Osteocyte (in vitro differentiated cells): ENCODE measurements around the gene LMF2. TPM values are rescaled to one million over a fixed set of nuclear protein-coding genes. Genes with fewer than 3 reads are reported as not detected.

Source experiments
- DNase-seq: peaks from one replicate; pipeline ENCODE4 v3.0.0; 2021; ENCODE audit warnings: mixed read lengths; ENCODE audit not compliant: unreplicated experiment; ENCODE audit errors: extremely low spot score
- H3K27ac Mint-ChIP-seq: one replicate; pipeline ENCODE4 v1.8.0; 2021; ENCODE audit warnings: mild to moderate bottlenecking, mixed read lengths; ENCODE audit not compliant: unreplicated experiment
- H3K27me3 Mint-ChIP-seq: one replicate; pipeline ENCODE4 v1.8.0; 2021; ENCODE audit warnings: mixed read lengths; ENCODE audit not compliant: unreplicated experiment
- H3K36me3 Mint-ChIP-seq: one replicate; pipeline ENCODE4 v1.8.0; 2021; ENCODE audit warnings: mixed read lengths; ENCODE audit not compliant: unreplicated experiment
- H3K4me1 Mint-ChIP-seq: one replicate; pipeline ENCODE4 v1.8.0; 2021; ENCODE audit warnings: mixed read lengths; ENCODE audit not compliant: unreplicated experiment
- H3K4me3 Mint-ChIP-seq: one replicate; pipeline ENCODE4 v1.8.0; 2021; ENCODE audit warnings: mild to moderate bottlenecking, moderate library complexity, mixed read lengths; ENCODE audit not compliant: unreplicated experiment
- H3K9me3 Mint-ChIP-seq: one replicate; pipeline ENCODE4 v1.8.0; 2021; ENCODE audit warnings: mixed read lengths; ENCODE audit not compliant: unreplicated experiment
- total RNA-seq: library from RNA; stranded (reverse); gene quantifications from 2 replicates; pipeline ENCODE4 v1.2.1, GENCODE V29; 2021
- TF ChIP-seq, protein P1 (sequence below): fragments of 200-600 bp; sonication (generic); IDR thresholded peaks from 2 replicates; pipeline ENCODE4 v1.5.0; 2021; ENCODE audit warnings: antibody characterized with exemption, mild to moderate bottlenecking, moderate library complexity

LMF2 gene
- total RNA-seq, 1 donor from 2014 or later: 107 TPM

DNA sequence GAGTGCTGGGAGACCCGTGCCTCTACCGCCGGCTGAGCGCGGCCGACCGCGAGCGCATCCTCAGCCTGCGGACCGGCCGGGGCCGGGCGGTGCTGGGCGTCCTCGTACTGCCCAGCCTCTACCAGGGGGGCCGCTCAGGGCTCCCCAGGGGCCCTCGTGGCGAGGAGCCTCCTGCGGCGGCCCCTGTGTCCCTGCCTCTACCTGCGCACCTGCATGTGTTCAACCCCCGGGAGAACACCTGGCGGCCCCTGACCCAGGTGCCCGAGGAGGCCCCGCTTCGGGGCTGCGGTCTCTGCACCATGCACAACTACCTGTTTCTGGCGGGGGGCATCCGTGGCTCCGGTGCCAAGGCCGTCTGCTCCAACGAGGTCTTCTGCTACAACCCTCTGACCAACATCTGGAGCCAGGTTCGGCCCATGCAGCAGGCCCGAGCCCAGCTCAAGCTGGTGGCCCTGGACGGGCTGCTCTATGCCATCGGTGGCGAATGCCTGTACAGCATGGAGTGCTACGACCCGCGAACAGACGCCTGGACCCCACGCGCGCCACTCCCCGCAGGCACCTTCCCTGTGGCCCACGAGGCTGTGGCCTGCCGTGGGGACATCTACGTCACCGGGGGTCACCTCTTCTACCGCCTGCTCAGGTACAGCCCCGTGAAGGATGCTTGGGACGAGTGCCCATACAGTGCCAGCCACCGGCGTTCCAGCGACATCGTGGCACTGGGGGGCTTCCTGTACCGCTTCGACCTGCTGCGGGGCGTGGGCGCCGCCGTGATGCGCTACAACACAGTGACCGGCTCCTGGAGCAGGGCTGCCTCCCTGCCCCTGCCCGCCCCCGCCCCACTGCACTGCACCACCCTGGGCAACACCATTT lies 41.7 kb upstream of the LMF2 start:
- Mint-ChIP-seq H3K27ac (no peak overlapping the region), H3K4me3 (no peak overlapping the region), H3K4me1 (no peaks in the 10 kb centered on the region), H3K9me3 (no peaks in the 10 kb centered on the region), H3K36me3 (no peaks in the 10 kb centered on the region), H3K27me3 (peaks cover 2% of the 10 kb centered on the region)
- TF ChIP-seq, protein P1, sequence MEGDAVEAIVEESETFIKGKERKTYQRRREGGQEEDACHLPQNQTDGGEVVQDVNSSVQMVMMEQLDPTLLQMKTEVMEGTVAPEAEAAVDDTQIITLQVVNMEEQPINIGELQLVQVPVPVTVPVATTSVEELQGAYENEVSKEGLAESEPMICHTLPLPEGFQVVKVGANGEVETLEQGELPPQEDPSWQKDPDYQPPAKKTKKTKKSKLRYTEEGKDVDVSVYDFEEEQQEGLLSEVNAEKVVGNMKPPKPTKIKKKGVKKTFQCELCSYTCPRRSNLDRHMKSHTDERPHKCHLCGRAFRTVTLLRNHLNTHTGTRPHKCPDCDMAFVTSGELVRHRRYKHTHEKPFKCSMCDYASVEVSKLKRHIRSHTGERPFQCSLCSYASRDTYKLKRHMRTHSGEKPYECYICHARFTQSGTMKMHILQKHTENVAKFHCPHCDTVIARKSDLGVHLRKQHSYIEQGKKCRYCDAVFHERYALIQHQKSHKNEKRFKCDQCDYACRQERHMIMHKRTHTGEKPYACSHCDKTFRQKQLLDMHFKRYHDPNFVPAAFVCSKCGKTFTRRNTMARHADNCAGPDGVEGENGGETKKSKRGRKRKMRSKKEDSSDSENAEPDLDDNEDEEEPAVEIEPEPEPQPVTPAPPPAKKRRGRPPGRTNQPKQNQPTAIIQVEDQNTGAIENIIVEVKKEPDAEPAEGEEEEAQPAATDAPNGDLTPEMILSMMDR: no peak
- no peak for DNase-seq

DNA sequence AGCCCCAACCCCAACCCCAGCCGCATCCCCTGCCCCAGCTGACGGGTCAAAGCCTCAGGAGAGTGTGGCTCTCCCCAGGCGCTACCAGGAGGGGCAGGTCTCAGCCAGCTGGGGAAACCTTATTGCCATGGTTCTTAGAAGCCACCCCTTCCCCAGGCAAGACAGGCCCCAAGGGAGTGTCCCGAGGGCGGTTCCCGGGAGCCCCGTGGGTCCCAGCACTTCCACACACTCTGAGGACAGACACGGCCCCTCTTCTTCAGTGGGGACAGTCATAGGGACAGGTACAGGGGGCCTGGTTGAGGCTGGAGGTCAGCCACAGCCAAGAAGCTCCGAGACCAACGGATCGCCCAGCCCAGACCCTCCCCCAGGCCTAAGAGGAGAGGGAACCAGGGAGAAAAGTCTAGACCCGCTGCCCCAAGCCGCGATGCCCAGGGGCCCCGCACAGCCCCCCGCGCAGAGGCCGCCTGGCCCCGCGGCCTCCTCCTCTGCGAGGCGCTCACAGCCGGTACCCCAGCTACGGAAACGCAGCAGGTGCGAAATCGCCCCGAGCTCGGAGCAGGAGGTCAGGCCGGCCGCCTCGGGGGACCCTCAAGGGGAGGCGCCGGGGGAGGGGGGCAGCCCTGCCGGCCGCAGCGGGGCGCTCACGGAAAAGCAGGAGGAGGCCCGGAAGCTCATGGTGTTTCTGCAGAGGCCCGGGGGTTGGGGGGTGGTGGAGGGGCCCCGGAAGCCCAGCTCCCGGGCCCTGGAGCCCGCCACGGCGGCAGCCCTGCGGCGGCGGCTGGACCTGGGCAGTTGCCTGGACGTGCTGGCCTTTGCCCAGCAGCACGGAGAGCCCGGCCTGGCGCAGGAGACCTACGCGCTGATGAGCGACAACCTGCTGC lies 40.8 kb upstream of the LMF2 start:
- no peak overlapping the region for H3K27ac Mint-ChIP-seq
- TF ChIP-seq, protein P1: no peak
- H3K9me3 Mint-ChIP-seq: no peaks in the 10 kb centered on the region
- peak; percentile 83 for DNase-seq
- H3K4me1 Mint-ChIP-seq: no peaks in the 10 kb centered on the region
- peaks cover under 1% of the 10 kb centered on the region for H3K27me3 Mint-ChIP-seq
- no peaks in the 10 kb centered on the region for H3K36me3 Mint-ChIP-seq
- no peak overlapping the region for H3K4me3 Mint-ChIP-seq

DNA sequence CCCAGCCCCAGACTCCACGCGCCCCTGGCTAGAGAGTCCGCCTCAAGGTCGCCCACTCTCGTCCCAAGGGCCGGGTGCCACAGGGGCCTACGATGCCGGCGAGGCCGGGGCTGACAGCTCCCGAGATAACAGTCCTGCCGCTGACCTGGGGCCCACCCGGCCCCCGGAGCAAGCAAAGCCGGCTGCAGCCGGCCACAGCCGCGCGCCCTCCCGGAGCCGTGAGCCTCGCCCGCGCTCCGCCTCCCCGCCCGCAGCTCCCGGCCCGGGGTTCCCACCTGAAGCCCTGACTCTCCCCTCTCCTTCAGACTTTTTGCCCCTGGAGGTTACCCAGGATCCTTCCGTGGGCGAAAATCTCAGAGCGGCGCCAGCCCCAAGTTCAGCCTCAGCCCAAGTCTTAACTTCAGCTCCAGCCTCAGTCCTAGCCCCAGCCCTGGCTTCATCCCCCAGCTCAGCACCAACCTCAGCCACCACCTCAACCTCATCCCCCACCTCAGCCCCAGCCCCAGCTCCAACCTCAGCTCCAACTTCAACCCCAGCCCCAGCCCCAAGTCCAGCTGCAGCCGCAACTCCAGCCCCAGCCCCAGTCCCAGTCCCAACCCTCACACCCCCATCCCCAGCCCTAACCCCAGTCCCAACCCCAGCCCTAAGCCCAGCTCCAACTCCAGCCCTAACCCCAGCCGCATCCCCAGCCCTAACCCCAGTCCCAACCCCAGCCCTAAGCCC lies 39.9 kb upstream of the LMF2 start:
- DNase-seq: no peak
- Mint-ChIP-seq H3K9me3 (no peaks in the 10 kb centered on the region), H3K4me3 (no peak overlapping the region), H3K36me3 (no peaks in the 10 kb centered on the region), H3K27me3 (no peaks in the 10 kb centered on the region), H3K4me1 (no peaks in the 10 kb centered on the region), H3K27ac (no peak overlapping the region)
- TF ChIP-seq, protein P1: no peak

DNA sequence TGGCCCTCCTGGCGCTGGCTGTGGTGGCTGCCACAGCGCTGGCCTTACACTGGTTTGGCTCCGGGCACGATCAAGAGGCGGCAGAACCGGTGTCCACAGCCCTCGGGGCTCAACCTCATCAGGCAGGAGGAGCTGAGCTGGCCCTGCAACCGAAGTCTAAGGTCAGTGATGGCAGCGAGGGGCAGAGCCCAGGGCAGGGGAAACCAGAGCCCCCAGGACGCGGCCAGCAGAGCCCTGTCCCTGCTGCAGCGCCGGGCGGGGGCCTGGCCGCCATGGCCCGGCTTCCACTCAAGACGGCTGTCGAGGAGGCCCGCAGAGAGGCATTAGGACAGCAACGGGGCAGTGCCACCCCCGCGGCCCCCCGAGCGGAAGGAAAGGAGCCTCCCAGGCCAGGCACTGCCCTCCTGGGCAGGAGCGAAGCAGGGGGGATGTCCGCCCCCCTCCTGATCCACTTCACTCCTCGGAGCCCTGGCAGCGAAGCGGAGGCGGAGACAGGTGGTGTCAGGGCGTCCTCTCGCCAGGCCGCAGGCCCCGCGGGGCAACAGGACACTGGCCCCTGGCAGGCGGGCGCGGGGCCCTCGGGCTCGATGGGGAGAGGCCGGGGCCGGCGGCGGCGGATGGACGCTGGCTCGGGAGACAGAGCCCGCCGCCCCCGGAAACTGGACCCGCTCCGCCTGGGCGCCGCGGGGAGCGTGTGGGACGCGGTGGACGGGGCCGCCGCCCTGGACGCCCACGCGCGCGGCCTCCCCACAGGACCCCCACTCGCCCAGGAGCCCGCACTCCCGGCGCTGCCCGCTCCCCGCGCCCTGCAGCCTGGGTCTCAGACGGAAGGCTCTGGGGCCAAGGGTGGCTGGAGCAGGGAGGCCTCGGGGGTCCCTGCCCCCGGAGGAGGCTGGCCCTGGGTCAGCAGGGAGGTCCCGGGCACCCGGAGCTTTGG lies 39.1 kb upstream of the LMF2 start:
- DNase-seq: peak; percentile 84
- Mint-ChIP-seq H3K4me1 (no peaks in the 10 kb centered on the region), H3K4me3 (no peak overlapping the region), H3K27me3 (no peaks in the 10 kb centered on the region), H3K9me3 (no peaks in the 10 kb centered on the region), H3K36me3 (no peaks in the 10 kb centered on the region), H3K27ac (no peak overlapping the region)
- TF ChIP-seq, protein P1: no peak
